HEK293T (cell line): Measurements from ENCODE around the gene KLHL6.

Experiments used
- CTBP1 ChIP-seq: fragments of 450-650 bp; IDR thresholded peaks from 2 replicates; pipeline ENCODE4 v1.6.1; 2016; ENCODE audit warnings: borderline replicate concordance
- ELF4 ChIP-seq: fragments of 450-650 bp; IDR thresholded peaks from 2 replicates; pipeline ENCODE4 v1.6.1; 2017; ENCODE audit warnings: antibody characterized with exemption
- FOXM1 ChIP-seq: fragments of 450-650 bp; IDR thresholded peaks from 2 replicates; pipeline ENCODE4 v1.6.1; 2017; ENCODE audit warnings: mild to moderate bottlenecking, borderline replicate concordance
- HDGF ChIP-seq: fragments of 450-650 bp; IDR thresholded peaks from 2 replicates; pipeline ENCODE4 v1.6.1; 2017; ENCODE audit warnings: antibody characterized with exemption, borderline replicate concordance
- SUZ12 ChIP-seq: fragments of 450-650 bp; IDR thresholded peaks from 2 replicates; pipeline ENCODE4 v1.6.1; 2016; ENCODE audit warnings: mild to moderate bottlenecking

GRCh38 chr3:183533412-183534132 lies 21.9 kb downstream of the KLHL6 start:
- TF ChIP-seq CTBP1 (no peak), SUZ12 (no peak), ELF4 (no peak), FOXM1 (no peak), HDGF (no peak)
